K562 (cell line): ENCODE results near the gene CTF1. TPM values are rescaled to one million over a fixed set of nuclear protein-coding genes. Genes with fewer than 3 reads are reported as not detected.

ENCODE experiments used
- BACH1 ChIP-seq: fragments of 200-800 bp; sonication (Bioruptor generic); IDR thresholded peaks from 2 replicates; pipeline ENCODE4 v1.6.1; 2016; ENCODE audit warnings: missing genetic modification characterization, missing compliant biosample characterization
- CHD4 ChIP-seq: fragments of 200-600 bp; sonication (generic); IDR thresholded peaks from 3 replicates; pipeline ENCODE4 v1.6.1; 2012; ENCODE audit warnings: low read depth, mild to moderate bottlenecking, mixed read lengths, low read length, inconsistent platforms; ENCODE audit not compliant: insufficient read depth, insufficient replicate concordance, poor library complexity, severe bottlenecking
- DIDO1 ChIP-seq: fragments of 450-650 bp; IDR thresholded peaks from 2 replicates; pipeline ENCODE4 v1.6.1; 2016; ENCODE audit warnings: low read depth, missing biosample characterization, missing genetic modification characterization
- FOXP1 ChIP-seq: sonication (generic); formaldehyde crosslinking; IDR thresholded peaks from 2 replicates; pipeline ENCODE4 v1.8.0; 2022; ENCODE audit warnings: mild to moderate bottlenecking, missing genetic modification reagents
- HSF4 ChIP-seq: fragments of 250-450 bp; sonication (Bioruptor Pico); IDR thresholded peaks from 2 replicates; pipeline ENCODE4 v2.1.2; 2022; ENCODE audit warnings: mild to moderate bottlenecking, moderate library complexity, borderline replicate concordance
- JUNB ChIP-seq: fragments of 450-650 bp; formaldehyde crosslinking; conservative IDR thresholded peaks from 2 replicates; pipeline ENCODE4 v1.4.0; 2020; ENCODE audit warnings: mild to moderate bottlenecking
- NFE2L1 ChIP-seq: fragments of 450-650 bp; IDR thresholded peaks from 2 replicates; pipeline ENCODE4 v1.6.1; 2016; ENCODE audit warnings: missing genetic modification characterization, low read depth, mild to moderate bottlenecking, missing compliant biosample characterization, moderate library complexity, borderline replicate concordance
- NR1H2 ChIP-seq: sonication (generic); formaldehyde crosslinking; IDR thresholded peaks from 2 replicates; pipeline ENCODE4 v1.4.0; 2020; ENCODE audit warnings: mild to moderate bottlenecking, missing genetic modification reagents
- PCBP1 ChIP-seq: fragments of 200-400 bp; formaldehyde crosslinking; IDR thresholded peaks from 2 replicates; pipeline ENCODE4 v1.6.1; 2018; ENCODE audit warnings: mild to moderate bottlenecking, low read depth, low read length; ENCODE audit not compliant: poor library complexity, severe bottlenecking
- TOE1 ChIP-seq, 2 experiments: fragments of 450-650 bp in 1 of 2; sonication (generic) in 1 of 2; formaldehyde crosslinking in 1 of 2; IDR thresholded peaks; 2 replicates each; pipeline versions ENCODE4 v1.7.1 to v1.8.0; 2016 to 2022; ENCODE audit warnings: borderline replicate concordance in 2 of 2, mild to moderate bottlenecking in 2 of 2, antibody characterized with exemption in 1 of 2, inconsistent platforms in 1 of 2, low read depth in 1 of 2, missing genetic modification reagents in 1 of 2, moderate library complexity in 1 of 2
- YY1 ChIP-seq, 3 experiments: IDR thresholded peaks; 2 replicates each; pipeline ENCODE4 v1.6.1; 2011; ENCODE audit warnings: low read length in 2 of 3, mild to moderate bottlenecking in 2 of 3, moderate library complexity in 2 of 3, borderline replicate concordance in 1 of 3, control low read depth in 1 of 3, low read depth in 1 of 3; ENCODE audit not compliant: insufficient read depth in 3 of 3, insufficient replicate concordance in 2 of 3, control insufficient read depth in 1 of 3, insufficient read length in 1 of 3; ENCODE audit errors: extremely low read depth in 1 of 3
- ZFP36 ChIP-seq: fragments of 150-350 bp; IDR thresholded peaks from 2 replicates; pipeline ENCODE4 v1.6.1; 2018; ENCODE audit warnings: low read length, low read depth; ENCODE audit not compliant: partially characterized antibody
- ZNF57 ChIP-seq: fragments of 450-650 bp; formaldehyde crosslinking; IDR thresholded peaks from 2 replicates; pipeline ENCODE4 v1.4.0; 2020; ENCODE audit warnings: mild to moderate bottlenecking, moderate library complexity
- ZNF586 ChIP-seq: fragments of 450-650 bp; formaldehyde crosslinking; conservative IDR thresholded peaks from 2 replicates; pipeline ENCODE4 v1.4.0; 2020; ENCODE audit warnings: mild to moderate bottlenecking, moderate library complexity
- ZNF766 ChIP-seq: fragments of 200-800 bp; sonication (Bioruptor generic); conservative IDR thresholded peaks from 2 replicates; pipeline ENCODE4 v1.6.1; 2016; ENCODE audit warnings: missing genetic modification characterization, missing compliant biosample characterization
- polyA plus RNA-seq, 8 experiments: library from polyadenylated mRNA; depleted of rRNA in 4 of 8; stranded (reverse) in 5 of 8; unstranded in 3 of 8; fragments of >200 nt; fragmentation: Nextera tagmentation in 2 of 8; fragmentation: Illumina TruSeq in 1 of 8; extraction: Ambion mirVana in 2 of 8; extraction: Trizol in 1 of 8; gene quantifications; 2 replicates each; pipeline versions ENCODE4 v1.2.1 to v1.2.3, GENCODE V29; 2011 to 2014; ENCODE audit warnings: inconsistent platforms in 1 of 8, missing spikeins in 1 of 8
- total RNA-seq, 7 experiments: library from RNA; depleted of rRNA in 6 of 7; stranded (reverse); fragments of >200 nt in 6 of 7; fragmentation: Illumina TruSeq in 2 of 7; extraction: Trizol in 2 of 7; gene quantifications; 2 replicates each; pipeline versions ENCODE4 v1.2.1 to v1.2.3, GENCODE V29; 2011 to 2021; ENCODE audit warnings: low replicate concordance in 1 of 7
- TF ChIP-seq, protein P1 (sequence below), 2 experiments: fragments of 200-800 bp in 1 of 2; sonication (Bioruptor generic) in 1 of 2; sonication (generic) in 1 of 2; formaldehyde crosslinking in 1 of 2; IDR thresholded peaks in 1 of 2; conservative IDR thresholded peaks in 1 of 2; 2 replicates each; pipeline versions ENCODE4 v1.5.0 to v1.6.1; 2016 to 2020; ENCODE audit warnings: missing compliant biosample characterization in 1 of 2, missing genetic modification characterization in 1 of 2, missing genetic modification reagents in 1 of 2
- TF ChIP-seq, protein P2 (sequence below): fragments of 450-650 bp; conservative IDR thresholded peaks from 2 replicates; pipeline ENCODE4 v1.6.1; 2016; ENCODE audit warnings: missing genetic modification characterization, low read depth, mild to moderate bottlenecking, missing compliant biosample characterization, moderate library complexity
- TF ChIP-seq, protein P3 (sequence below): IDR thresholded peaks from 3 replicates; pipeline ENCODE4 v1.6.1; 2011; ENCODE audit warnings: borderline replicate concordance, mild to moderate bottlenecking, moderate library complexity; ENCODE audit not compliant: insufficient read length; ENCODE audit errors: extremely low read depth

CTF1 gene
- total and polyA plus RNA-seq, 9 of the 15 experiments (the other 6 are each of a cell fraction or from before 2014, with no cell fraction given), result 0.24 to 2.5 (median 0.44) TPM

DNA sequence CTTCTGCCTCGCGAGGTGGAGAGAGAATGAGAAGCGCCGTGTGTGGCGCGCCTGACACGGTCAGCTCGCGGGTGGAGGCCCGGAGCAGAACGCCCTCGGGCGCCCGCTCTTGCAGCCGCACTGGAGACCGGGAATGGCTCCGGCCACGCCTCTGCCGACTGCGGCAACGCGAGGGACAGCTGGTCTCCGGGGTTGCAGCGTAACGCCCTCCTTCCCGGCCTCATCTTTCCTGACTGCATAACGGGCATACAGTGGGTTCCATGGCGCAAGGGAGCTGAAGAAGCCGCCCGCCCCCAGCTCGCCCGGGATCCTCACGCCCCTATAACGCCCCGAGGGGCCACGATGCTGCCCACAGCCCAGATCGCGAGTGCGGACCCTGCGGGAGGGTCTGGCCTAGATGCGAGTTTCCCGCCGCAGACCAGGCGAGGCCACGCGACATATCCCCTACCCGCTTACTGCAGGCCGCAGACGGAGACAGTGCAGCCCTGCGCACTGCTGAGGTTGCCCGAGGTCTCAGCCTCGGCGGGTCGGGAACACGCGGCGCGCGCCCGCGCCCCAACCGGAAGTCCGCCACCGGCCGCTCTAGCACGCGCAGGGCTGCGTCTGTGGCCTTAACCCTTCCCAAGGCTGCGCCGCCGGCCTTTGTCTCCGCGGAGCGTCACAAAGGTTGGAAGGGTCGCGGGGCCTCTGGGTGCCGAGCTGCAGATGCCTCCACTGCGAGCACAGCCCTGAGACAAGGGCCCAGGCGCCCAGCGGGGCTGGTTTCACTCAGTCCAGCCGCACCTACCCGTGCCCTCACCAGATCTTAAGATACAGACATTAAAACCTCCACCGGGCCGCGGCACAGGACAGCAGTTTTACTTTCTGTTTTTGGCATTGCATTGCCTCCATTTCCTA is 21.3 kb upstream of the CTF1 start (continued):
- TF ChIP-seq, protein P1, sequence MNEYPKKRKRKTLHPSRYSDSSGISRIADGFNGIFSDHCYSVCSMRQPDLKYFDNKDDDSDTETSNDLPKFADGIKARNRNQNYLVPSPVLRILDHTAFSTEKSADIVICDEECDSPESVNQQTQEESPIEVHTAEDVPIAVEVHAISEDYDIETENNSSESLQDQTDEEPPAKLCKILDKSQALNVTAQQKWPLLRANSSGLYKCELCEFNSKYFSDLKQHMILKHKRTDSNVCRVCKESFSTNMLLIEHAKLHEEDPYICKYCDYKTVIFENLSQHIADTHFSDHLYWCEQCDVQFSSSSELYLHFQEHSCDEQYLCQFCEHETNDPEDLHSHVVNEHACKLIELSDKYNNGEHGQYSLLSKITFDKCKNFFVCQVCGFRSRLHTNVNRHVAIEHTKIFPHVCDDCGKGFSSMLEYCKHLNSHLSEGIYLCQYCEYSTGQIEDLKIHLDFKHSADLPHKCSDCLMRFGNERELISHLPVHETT (CRISPR knock-in tag; conservative IDR thresholded peaks at IDR 0.05 in 1 of 2, IDR thresholded peaks at IDR 0.05 in 1 of 2), result peak in 1 of 2 experiments; percentile 48; a peak in 1 of 4 replicates
- TF ChIP-seq YY1 (IDR thresholded peaks at IDR 0.05; ENCODE audit: borderline replicate concordance in 1 of 3, control insufficient read depth in 1 of 3, extremely low read depth in 1 of 3, insufficient read depth in 3 of 3, insufficient read length in 1 of 3, insufficient replicate concordance in 2 of 3, low read depth in 1 of 3, low read length in 2 of 3) (peak in 2 of 3 experiments; percentile 45 to 64), NFE2L1 (tag) (no peak), DIDO1 (peak; percentile 60; the same call in 1 of the 2 replicates), FOXP1 (CRISPR knock-in tag) (peak; percentile 75), PCBP1 (peak; percentile 75), ZNF57 (CRISPR knock-in tag) (no peak), TOE1 (IDR thresholded peaks at IDR 0.05; ENCODE audit: borderline replicate concordance) (peak; percentile 66; the same call in 1 of the 2 replicates), TOE1 (CRISPR knock-in tag; IDR thresholded peaks at IDR 0.05; ENCODE audit: borderline replicate concordance, low read depth) (no peak), ZNF766 (peak; percentile 87), NR1H2 (CRISPR knock-in tag) (no peak; the same call in 1 of the 2 replicates), JUNB (CRISPR knock-in tag) (no peak), BACH1 (tag) (no peak), CHD4 (peak; percentile 36), ZNF586 (CRISPR knock-in tag) (no peak), ZFP36 (peak; percentile 34), HSF4 (no peak)
- TF ChIP-seq, protein P2, sequence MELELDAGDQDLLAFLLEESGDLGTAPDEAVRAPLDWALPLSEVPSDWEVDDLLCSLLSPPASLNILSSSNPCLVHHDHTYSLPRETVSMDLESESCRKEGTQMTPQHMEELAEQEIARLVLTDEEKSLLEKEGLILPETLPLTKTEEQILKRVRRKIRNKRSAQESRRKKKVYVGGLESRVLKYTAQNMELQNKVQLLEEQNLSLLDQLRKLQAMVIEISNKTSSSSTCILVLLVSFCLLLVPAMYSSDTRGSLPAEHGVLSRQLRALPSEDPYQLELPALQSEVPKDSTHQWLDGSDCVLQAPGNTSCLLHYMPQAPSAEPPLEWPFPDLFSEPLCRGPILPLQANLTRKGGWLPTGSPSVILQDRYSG (tag), result peak; percentile 43; the same call in 1 of the 2 replicates
- TF ChIP-seq, protein P3, sequence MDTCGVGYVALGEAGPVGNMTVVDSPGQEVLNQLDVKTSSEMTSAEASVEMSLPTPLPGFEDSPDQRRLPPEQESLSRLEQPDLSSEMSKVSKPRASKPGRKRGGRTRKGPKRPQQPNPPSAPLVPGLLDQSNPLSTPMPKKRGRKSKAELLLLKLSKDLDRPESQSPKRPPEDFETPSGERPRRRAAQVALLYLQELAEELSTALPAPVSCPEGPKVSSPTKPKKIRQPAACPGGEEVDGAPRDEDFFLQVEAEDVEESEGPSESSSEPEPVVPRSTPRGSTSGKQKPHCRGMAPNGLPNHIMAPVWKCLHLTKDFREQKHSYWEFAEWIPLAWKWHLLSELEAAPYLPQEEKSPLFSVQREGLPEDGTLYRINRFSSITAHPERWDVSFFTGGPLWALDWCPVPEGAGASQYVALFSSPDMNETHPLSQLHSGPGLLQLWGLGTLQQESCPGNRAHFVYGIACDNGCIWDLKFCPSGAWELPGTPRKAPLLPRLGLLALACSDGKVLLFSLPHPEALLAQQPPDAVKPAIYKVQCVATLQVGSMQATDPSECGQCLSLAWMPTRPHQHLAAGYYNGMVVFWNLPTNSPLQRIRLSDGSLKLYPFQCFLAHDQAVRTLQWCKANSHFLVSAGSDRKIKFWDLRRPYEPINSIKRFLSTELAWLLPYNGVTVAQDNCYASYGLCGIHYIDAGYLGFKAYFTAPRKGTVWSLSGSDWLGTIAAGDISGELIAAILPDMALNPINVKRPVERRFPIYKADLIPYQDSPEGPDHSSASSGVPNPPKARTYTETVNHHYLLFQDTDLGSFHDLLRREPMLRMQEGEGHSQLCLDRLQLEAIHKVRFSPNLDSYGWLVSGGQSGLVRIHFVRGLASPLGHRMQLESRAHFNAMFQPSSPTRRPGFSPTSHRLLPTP, result no peak
